HG03280 (cell line): ENCODE measurements around the gene USP44.
"Not testable (repeated sequence)": the region's sequence is repeated elsewhere in the genome, so short reads cannot be mapped to it uniquely, and the experiment has no call there.

Experiments
- ATAC-seq: cut with Tn5 transposase; IDR thresholded peaks from one replicate; pipeline ENCODE4 v1.9.1; 2021; ENCODE audit warnings: mild to moderate bottlenecking, moderate library complexity; ENCODE audit not compliant: unreplicated experiment

Gene USP44

GRCh38 chr12:95511977-95512376 lies 39.3 kb downstream of the USP44 start:
- no peak for ATAC-seq

GRCh38 chr12:95509300-95509699 lies 42.0 kb downstream of the USP44 start:
- ATAC-seq: no peak

- no peak for ATAC-seq
These were observed 44.4 kb downstream of the USP44 start for GRCh38 chr12:95506707-95507523.

- no peak for ATAC-seq
These were observed 46.2 kb downstream of the USP44 start for GRCh38 chr12:95505039-95505438.

- ATAC-seq: no peak
These were observed 47.1 kb downstream of the USP44 start for GRCh38 chr12:95504140-95504539.

- no peak for ATAC-seq
These were observed 51.5 kb downstream of the USP44 start for GRCh38 chr12:95499772-95500171.

- ATAC-seq: no peak
These were observed 52.3 kb downstream of the USP44 start for GRCh38 chr12:95498968-95499367.

- ATAC-seq: no peak
These were observed 54.2 kb downstream of the USP44 start for GRCh38 chr12:95497031-95497430.

- ATAC-seq: no peak
These were observed 55.8 kb downstream of the USP44 start for GRCh38 chr12:95495433-95495832.

GRCh38 chr12:95494888-95495287 lies 56.4 kb downstream of the USP44 start:
- no peak for ATAC-seq

- ATAC-seq: no peak
These were observed 58.8 kb downstream of the USP44 start for GRCh38 chr12:95492462-95492861.

- no peak for ATAC-seq
These were observed 64.3 kb downstream of the USP44 start for GRCh38 chr12:95487024-95487423.

GRCh38 chr12:95484524-95484923 lies 66.8 kb downstream of the USP44 start:
- no peak for ATAC-seq

- not testable (repeated sequence) for ATAC-seq
These were observed 68.7 kb downstream of the USP44 start for GRCh38 chr12:95482564-95482963.

GRCh38 chr12:95481888-95482287 lies 69.4 kb downstream of the USP44 start:
- ATAC-seq: no peak

- ATAC-seq: no peak
These were observed 70.2 kb downstream of the USP44 start for GRCh38 chr12:95481072-95481471.

- peak; percentile 60 for ATAC-seq
These were observed 71.0 kb downstream of the USP44 start for GRCh38 chr12:95480230-95480629.

GRCh38 chr12:95474660-95474958 lies 76.7 kb downstream of the USP44 start:
- no peak for ATAC-seq

GRCh38 chr12:95473884-95474659 lies 77.2 kb downstream of the USP44 start, which contains the start of gene METAP2:
Gene METAP2, plus strand, starts transcription at chr12:95474152. Its CDS starts 28 bp downstream, at chr12:95474180.
- ATAC-seq: peak; percentile 96

GRCh38 chr12:95473231-95473883 lies 77.9 kb downstream of the USP44 start:
- ATAC-seq: peak; percentile 26

- no peak for ATAC-seq
These were observed 81.0 kb downstream of the USP44 start for GRCh38 chr12:95470300-95470699.
